Measurements from ENCODE around the gene FAM161B. TPM values are rescaled to one million over a fixed set of nuclear protein-coding genes. Genes with fewer than 3 reads are reported as not detected.

FAM161B gene
- total and polyA plus RNA-seq, 7 donors: 2.5 to 5.3 (median 4.3) TPM

DNA sequence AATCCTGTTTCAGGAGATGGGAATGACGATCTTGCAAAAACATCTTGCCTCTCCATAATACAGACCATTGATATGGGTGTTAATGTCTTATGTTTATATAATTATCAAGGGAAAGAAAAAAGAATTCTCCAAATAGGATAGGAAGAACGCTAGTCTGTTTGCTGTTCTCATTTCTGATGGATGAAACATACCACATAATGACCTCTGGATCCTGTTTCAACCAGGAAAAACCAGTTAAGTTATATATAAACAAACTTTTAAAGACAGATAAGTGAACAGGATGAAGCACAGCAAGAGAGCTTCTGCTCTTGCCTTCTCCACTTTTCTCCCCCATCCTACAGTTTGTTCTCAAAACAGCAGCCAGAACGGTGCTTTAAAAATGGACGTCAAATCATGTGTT is 28.0 kb upstream of the FAM161B start:
- Histone ChIP-seq H3K9me3 (no peaks in the 10 kb centered on the region), H3K4me1 (no peaks in the 10 kb centered on the region), H3K27ac (no peak overlapping the region), H3K4me3 (no peak overlapping the region), H3K36me3 (peaks cover 0 to 36% (median 0%) of the 10 kb centered on the region in 4 donors), H3K27me3 (no peaks in the 10 kb centered on the region)
- TF ChIP-seq CTCF (IDR thresholded peaks at IDR 0.05) (no peak), POLR2AphosphoS5 (IDR thresholded peaks at IDR 0.05) (no peak), POLR2A (IDR thresholded peaks at IDR 0.05) (no peak), EP300 (IDR thresholded peaks at IDR 0.05) (no peak)
- DNase-seq: no peak
- WGBS, 2 donors: 18 to 42% methylated on average over 4 of the region's 4 CpGs
- intact Hi-C loops (cut with DNase I): no loop called here

DNA sequence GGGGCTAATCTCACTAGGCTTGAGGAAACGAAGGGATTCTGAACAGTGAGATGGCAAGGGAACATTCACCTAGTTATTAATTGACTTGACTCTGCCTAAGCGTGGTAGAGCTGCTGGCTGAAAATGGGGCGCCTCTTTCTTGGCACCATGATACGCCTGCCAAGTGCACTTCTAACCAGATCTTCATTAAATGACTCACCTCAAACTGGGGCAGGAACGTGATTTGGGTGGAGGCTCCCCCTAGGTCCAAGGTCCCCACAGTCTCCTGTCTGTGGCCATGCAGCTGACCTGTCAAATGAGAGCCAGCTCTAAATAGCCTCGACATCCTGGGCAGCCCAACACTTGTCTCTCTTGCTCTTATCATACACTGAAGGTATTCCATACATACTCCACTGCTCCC is 26.2 kb upstream of the FAM161B start:
- no peaks in the 10 kb centered on the region for H3K9me3 ChIP-seq
- intact Hi-C loops (cut with DNase I): no loop called here
- H3K4me1 ChIP-seq: no peaks in the 10 kb centered on the region
- WGBS, 2 donors: 67 to 92% methylated on average over 6 of the region's 6 CpGs
- peaks cover 0 to 47% (median 0%) of the 10 kb centered on the region in 4 donors for H3K36me3 ChIP-seq
- no peak for DNase-seq
- no peak overlapping the region for H3K27ac ChIP-seq
- H3K27me3 ChIP-seq: no peaks in the 10 kb centered on the region
- TF ChIP-seq CTCF (IDR thresholded peaks at IDR 0.05) (no peak), POLR2A (IDR thresholded peaks at IDR 0.05) (no peak), EP300 (IDR thresholded peaks at IDR 0.05) (no peak), POLR2AphosphoS5 (IDR thresholded peaks at IDR 0.05) (no peak)
- H3K4me3 ChIP-seq: no peak overlapping the region

DNA sequence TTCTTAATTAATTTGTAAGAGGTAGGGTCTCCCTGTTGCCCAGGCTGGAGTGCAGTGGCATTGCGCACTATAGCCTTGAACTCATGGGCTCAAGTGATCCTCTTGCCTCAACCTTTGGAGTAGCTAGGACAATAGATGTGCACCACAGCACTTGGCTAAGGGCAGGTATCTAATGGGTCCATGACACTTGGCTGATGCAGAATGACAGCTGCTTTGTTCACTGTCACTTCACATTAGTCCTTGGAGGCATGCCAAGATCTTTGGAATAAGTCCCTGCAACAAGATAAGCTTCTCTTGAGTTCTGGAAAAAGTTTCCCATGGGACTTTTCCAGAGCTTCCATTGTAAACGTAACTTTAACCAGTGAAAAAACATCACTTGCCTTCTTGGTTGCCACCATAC is 23.6 kb upstream of the FAM161B start:
- Histone ChIP-seq H3K4me1 (no peaks in the 10 kb centered on the region), H3K27ac (no peak overlapping the region), H3K4me3 (no peak overlapping the region), H3K27me3 (no peaks in the 10 kb centered on the region), H3K36me3 (peaks cover 0 to 65% (median 2%) of the 10 kb centered on the region in 4 donors), H3K9me3 (no peaks in the 10 kb centered on the region)
- intact Hi-C loops (cut with DNase I): no loop called here
- TF ChIP-seq POLR2A (IDR thresholded peaks at IDR 0.05) (no peak), CTCF (IDR thresholded peaks at IDR 0.05) (no peak), POLR2AphosphoS5 (IDR thresholded peaks at IDR 0.05) (no peak), EP300 (IDR thresholded peaks at IDR 0.05) (no peak)
- no peak for DNase-seq
- WGBS, 2 donors: 67 to 78% methylated on average over 2 of the region's 2 CpGs

DNA sequence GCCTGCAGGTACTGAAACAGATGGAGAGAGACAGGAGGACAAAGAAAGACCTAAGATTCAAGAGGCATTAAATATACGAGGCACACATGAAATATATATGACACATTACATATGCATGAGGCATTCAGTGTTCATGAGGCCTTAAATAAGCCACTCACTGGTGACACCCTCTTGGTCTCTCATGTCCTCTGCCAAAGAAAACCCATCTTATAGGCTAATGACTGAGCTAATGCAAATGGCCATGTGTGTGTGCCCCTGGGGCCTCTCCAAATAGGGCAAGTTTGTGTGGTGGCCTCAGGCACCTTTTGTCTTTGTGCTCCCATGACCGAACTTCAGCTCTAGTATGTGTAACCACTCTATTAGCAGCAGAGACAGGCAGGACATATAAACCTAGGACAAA is 19.0 kb upstream of the FAM161B start:
- Histone ChIP-seq H3K9me3 (no peaks in the 10 kb centered on the region), H3K4me1 (no peaks in the 10 kb centered on the region), H3K36me3 (peaks cover 0 to 59% (median 5%) of the 10 kb centered on the region in 4 donors), H3K27ac (no peak overlapping the region), H3K4me3 (no peak overlapping the region), H3K27me3 (no peaks in the 10 kb centered on the region)
- WGBS, 2 donors: 72 to 96% methylated on average over 2 of the region's 2 CpGs
- no peak for DNase-seq
- TF ChIP-seq POLR2A (IDR thresholded peaks at IDR 0.05) (no peak), CTCF (IDR thresholded peaks at IDR 0.05) (no peak), EP300 (IDR thresholded peaks at IDR 0.05) (no peak), POLR2AphosphoS5 (IDR thresholded peaks at IDR 0.05) (no peak)
- intact Hi-C loops (cut with DNase I): no loop called here

- Histone ChIP-seq H3K9me3 (no peaks in the 10 kb centered on the region), H3K4me3 (no peak overlapping the region), H3K4me1 (no peaks in the 10 kb centered on the region), H3K27ac (no peak overlapping the region), H3K36me3 (peaks cover 14 to 70% (median 35%) of the 10 kb centered on the region in 4 donors), H3K27me3 (no peaks in the 10 kb centered on the region)
- intact Hi-C loops (cut with DNase I): no loop called here
- 94 to 98% methylated on average over 4 of the region's 4 CpGs for WGBS, 2 donors
- no peak for TF ChIP-seq POLR2AphosphoS5 (IDR thresholded peaks at IDR 0.05)
- no peak for TF ChIP-seq EP300 (IDR thresholded peaks at IDR 0.05)
- no peak for TF ChIP-seq POLR2A (IDR thresholded peaks at IDR 0.05)
- TF ChIP-seq CTCF (IDR thresholded peaks at IDR 0.05): no peak
- DNase-seq: no peak
Measured at GRCh38 chr14:73965216-73965615, 15.3 kb upstream of the FAM161B start.
